HCT116 (cell line): ENCODE measurements around the gene ABHD12B.

Experiments used
- ATF3 ChIP-seq: IDR thresholded peaks from 2 replicates; pipeline ENCODE4 v1.6.1; 2012
- CTCF ChIP-seq, 3 experiments: fragments of 200-600 bp in 1 of 3; sonication (generic) in 1 of 3; IDR thresholded peaks in 2 of 3; conservative IDR thresholded peaks in 1 of 3; 2 replicates each; pipeline ENCODE4 v1.5.1; 2012 to 2017; ENCODE audit warnings: low read depth in 2 of 3, low read length in 2 of 3, antibody characterized with exemption in 1 of 3, borderline replicate concordance in 1 of 3, control low read depth in 1 of 3, mild to moderate bottlenecking in 1 of 3, mixed read lengths in 1 of 3, mixed run types in 1 of 3, moderate library complexity in 1 of 3; ENCODE audit not compliant: insufficient read depth in 1 of 3
- EZH2phosphoT487 ChIP-seq: fragments of 200-600 bp; IDR thresholded peaks from 2 replicates; pipeline ENCODE4 v1.6.1; 2018; ENCODE audit warnings: antibody characterized with exemption, borderline replicate concordance
- JUND ChIP-seq: IDR thresholded peaks from 2 replicates; pipeline ENCODE4 v1.6.1; 2012
- POLR2A ChIP-seq: IDR thresholded peaks from 2 replicates; pipeline ENCODE4 v1.7.0; 2011; ENCODE audit warnings: borderline replicate concordance; ENCODE audit not compliant: insufficient read depth, insufficient read length; ENCODE audit errors: extremely low read depth
- POLR2AphosphoS5 ChIP-seq: IDR thresholded peaks from 2 replicates; pipeline ENCODE4 v1.6.1; 2011; ENCODE audit warnings: mild to moderate bottlenecking, low read depth, low read length, moderate library complexity
- SIN3A ChIP-seq: IDR thresholded peaks from 2 replicates; pipeline ENCODE4 v1.6.1; 2012; ENCODE audit warnings: low read depth
- SP1 ChIP-seq: IDR thresholded peaks from 2 replicates; pipeline ENCODE4 v1.6.1; 2012; ENCODE audit warnings: low read depth
- TF ChIP-seq, protein P1 (sequence below): IDR thresholded peaks from 2 replicates; pipeline ENCODE4 v1.6.1; 2012
- TF ChIP-seq, protein P2 (sequence below): IDR thresholded peaks from 2 replicates; pipeline ENCODE4 v1.6.1; 2012; ENCODE audit warnings: low read depth

DNA sequence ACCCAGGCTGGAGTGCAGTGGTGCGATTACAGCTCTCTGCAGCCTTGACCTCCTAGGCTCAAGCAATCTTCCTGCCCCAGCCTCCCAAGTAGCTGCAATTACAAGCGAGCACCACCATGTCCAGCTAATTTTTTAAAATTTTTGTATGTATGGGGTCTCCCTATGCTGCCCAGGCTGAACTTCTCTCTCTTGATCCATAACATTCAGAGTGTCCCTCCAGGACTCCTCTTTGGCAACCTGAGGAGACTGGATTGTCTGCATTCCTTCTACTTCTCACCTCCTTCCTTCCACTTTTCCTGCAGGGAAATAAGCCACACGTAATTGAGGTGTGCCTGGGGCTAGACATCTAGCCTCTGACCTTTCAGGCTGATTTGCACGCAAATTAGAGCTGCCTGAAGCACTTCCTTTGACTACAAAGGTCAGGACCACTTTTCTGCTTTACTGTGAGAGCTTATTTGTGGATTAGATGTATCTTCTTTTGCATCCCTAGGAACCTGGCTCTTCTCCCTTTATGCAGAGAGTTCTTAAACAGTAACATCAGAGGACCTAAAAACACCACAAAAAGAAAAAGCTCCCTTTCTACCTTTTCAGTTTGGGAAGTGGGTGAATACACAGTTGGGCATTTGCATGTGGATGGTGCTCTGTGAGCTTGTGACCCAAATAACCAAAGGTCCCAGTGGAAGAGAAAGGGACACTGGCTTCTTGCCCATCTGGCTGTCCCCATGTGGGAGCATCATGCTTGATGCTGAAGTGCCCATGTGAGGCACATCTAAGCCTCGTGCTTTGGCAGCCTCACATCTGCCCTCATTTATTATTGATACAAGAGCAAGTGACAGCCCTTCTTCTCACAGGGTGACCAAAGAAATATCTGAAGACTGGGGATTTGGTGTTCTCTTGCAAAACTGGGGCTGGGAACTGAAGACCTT, 38.9 kb downstream of the ABHD12B start:
- TF ChIP-seq SIN3A (no peak), POLR2A (no peak), POLR2AphosphoS5 (no peak), SP1 (no peak), CTCF (IDR thresholded peaks at IDR 0.05 in 2 of 3, conservative IDR thresholded peaks at IDR 0.05 in 1 of 3; ENCODE audit: borderline replicate concordance in 1 of 3, insufficient read depth in 1 of 3, low read depth in 2 of 3, low read length in 2 of 3) (no peak), EZH2phosphoT487 (no peak), ATF3 (no peak), JUND (no peak)
- TF ChIP-seq, protein P1, sequence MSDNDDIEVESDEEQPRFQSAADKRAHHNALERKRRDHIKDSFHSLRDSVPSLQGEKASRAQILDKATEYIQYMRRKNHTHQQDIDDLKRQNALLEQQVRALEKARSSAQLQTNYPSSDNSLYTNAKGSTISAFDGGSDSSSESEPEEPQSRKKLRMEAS = no peak
- TF ChIP-seq, protein P2, sequence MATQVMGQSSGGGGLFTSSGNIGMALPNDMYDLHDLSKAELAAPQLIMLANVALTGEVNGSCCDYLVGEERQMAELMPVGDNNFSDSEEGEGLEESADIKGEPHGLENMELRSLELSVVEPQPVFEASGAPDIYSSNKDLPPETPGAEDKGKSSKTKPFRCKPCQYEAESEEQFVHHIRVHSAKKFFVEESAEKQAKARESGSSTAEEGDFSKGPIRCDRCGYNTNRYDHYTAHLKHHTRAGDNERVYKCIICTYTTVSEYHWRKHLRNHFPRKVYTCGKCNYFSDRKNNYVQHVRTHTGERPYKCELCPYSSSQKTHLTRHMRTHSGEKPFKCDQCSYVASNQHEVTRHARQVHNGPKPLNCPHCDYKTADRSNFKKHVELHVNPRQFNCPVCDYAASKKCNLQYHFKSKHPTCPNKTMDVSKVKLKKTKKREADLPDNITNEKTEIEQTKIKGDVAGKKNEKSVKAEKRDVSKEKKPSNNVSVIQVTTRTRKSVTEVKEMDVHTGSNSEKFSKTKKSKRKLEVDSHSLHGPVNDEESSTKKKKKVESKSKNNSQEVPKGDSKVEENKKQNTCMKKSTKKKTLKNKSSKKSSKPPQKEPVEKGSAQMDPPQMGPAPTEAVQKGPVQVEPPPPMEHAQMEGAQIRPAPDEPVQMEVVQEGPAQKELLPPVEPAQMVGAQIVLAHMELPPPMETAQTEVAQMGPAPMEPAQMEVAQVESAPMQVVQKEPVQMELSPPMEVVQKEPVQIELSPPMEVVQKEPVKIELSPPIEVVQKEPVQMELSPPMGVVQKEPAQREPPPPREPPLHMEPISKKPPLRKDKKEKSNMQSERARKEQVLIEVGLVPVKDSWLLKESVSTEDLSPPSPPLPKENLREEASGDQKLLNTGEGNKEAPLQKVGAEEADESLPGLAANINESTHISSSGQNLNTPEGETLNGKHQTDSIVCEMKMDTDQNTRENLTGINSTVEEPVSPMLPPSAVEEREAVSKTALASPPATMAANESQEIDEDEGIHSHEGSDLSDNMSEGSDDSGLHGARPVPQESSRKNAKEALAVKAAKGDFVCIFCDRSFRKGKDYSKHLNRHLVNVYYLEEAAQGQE = no peak
